Measurements from ENCODE around the gene MSANTD7.

Gene MSANTD7

DNA sequence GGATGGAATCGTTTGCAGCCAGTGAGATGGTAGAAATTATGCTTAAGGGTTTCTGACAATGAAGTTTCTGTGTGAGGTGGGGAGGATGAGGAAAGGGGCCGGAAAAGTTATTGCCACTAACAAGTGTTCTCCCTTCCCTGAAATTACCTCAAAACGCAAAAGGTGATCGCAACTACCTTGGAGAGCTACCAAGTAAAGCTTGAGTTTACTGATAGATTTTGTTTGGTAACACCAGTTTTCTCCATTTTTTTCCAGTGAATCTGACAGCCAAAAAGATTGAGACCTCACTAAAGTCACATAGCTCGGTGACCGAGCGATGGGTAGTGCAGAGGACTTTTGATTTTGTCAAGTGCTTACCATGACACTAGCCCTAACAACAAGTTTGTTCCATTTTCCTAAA is 42.1 kb downstream of the MSANTD7 start:
- DNase-seq (ENCODE audit: low spot score): no peak

DNA sequence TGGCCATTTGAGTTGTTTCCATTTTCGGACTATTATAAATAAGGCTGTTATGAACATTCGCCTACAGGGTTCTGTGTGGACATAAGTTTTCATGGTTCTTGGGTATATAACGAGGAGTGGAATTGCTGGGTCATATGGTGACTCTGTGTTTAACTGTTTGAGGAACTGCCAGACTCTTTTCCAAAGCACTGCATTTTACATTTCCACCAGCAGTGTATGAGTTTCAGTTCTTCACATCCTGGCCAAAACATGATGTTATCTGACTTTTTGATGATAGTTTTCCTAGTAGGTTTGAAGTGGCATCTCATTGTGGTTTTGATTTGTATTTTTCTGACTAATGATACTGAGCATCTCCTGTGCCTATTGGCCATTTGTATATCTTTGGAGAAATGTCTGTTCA is 46.0 kb downstream of the MSANTD7 start:
- DNase-seq (ENCODE audit: low spot score): no peak

Data from globus pallidus (tissue), 1 donor.